HG03457 (cell line): ENCODE data around the gene KIF17.
"Not testable (repeated sequence)": the region's sequence is repeated elsewhere in the genome, so short reads cannot be mapped to it uniquely, and the experiment has no call there.

Source experiments
- ATAC-seq: cut with Tn5 transposase; IDR thresholded peaks from one replicate; pipeline ENCODE4 v1.9.1; 2021; ENCODE audit warnings: moderate number of reproducible peaks; ENCODE audit not compliant: unreplicated experiment

Gene KIF17

DNA sequence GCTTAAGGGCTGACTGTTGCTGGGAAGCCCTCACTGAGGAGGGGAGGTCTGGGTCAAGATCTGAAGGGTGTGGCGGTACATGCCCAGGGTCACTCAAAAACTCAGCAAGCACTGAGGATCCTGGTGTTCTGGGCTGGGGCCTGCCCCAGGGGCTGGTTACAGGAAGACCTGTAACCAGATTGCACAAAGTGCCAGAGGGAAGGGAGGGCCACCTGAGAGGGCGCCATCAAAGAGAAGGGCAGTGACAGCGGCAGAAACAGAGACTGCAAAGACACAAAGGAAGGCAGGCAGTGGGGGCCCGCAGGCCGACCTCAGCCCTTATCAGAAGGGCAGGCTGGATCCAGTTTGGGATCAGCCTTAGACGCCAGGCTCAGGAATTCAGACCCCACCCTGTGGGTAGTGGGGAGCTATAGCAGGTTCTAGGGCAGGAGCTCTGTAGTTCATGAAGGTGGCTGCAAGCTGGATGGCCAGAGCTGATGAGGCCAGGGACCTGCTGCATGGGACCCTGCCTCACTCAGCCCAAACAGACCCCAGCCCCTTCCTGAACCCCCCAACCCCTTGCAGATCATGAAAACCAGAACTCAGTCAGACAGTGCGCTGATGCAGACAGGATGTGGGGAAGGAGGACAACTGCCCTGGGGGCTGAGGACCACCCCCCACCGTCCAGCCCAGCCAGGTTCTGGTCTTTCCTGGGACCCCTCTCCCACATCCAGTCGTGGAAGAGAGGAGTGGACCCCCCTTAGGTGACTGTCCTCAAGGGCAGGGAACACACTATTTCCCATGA lies 10.8 kb upstream of the KIF17 start:
- no peak for ATAC-seq

DNA sequence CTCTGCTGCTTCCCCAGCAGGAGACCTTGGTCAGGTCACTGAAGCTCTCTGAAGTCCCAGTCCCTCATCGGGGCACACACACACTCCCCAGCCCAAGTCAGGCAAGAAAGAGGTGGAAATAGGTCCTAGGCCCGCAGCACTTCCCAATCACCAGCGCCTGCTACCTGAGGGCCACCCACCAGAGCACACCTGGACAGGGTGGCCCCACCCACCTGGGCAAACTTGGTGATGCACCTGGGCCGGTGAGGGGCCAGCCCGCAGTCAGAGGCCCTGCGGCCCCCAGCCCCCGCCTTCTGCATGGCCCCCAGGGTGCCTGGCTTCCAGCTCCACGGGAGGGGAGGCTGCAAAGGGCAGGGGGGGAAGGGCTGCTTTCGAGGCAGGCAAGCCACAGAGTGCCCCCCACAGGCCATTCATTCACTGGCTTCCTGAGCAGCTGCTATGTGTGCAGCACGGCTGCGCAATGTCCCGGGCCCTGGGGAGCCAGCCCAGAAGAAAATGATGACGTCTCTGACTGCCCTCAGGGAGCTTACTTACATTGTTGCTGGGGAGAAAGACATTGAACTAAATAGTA lies 10.0 kb upstream of the KIF17 start:
- no peak for ATAC-seq

DNA sequence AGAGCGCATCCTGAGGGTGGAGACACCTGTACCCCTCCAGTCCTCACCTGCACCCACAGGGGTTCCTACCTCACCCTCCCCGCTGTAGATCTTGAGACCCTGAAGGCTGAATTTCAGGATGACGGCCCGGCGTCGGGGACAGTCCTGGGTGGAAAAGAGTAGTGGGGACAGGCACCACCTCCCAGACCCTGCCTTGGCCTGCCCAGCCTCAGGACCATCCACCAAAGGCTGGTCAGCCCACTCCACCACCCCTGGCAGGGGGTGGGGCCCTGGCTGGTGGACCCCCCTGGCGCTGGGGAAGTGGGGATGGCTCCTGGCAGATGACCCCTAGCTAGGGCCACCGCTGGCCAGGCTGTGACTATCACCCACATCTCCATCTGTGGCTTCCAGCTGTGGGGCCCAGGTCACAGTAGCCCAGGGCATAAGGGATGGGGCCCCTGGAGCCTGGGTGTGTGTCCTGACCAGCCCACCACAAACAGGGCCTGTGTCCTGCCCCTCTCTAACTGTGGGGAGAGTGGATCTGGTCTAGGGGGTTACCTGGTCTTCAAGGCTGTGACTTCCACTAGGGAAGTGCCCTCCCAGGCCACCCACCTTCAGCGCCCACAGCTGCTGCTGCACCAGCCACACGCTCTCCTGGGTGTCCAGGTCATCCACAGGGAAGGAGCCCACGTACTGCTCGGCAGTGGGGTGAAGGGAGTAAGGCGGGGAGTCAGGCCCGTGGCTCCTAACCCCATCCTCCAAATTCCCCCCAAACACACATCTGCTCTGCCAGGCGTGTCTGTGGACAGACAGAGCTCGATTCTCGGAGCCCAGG lies 9.3 kb upstream of the KIF17 start:
- no peak for ATAC-seq

DNA sequence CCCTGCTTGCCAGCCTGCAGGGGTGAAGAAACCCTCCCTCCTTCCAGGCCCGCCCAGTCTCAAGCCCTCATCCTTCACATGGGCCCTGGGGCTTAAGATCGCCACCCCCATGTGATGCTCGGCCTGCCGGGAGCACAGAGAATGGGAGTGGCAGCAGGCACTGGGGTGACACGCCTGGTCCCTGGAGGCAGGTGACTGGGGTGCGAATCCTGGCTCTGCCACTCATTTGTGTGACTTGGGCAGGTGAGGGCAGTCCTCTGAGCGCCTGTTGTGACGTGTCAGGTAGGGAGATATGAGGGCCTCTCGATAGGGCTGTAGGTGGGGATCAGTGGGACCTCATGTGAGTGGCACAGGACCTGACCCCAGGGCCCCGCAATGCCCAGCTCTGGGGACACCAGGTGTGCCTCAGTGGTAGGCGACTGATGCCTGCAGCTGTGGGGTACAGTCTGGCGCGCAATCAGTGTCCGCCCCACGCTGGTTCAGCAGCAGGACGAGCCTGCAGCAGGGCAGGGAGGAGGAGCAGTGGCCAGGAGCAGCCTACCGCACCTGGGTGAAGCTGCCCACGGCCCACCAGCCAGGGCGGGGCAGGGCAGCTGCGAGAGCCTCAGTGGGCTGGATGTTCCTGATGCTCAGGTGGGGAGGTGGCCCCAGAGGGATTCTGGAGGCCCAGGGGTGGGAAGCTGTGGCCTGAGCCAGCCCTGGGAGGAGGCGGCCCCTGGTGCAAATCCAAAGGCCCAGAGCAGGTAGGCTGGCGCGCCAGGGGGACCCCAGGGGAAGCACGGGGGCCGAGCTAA lies 8.5 kb upstream of the KIF17 start:
- ATAC-seq: no peak

DNA sequence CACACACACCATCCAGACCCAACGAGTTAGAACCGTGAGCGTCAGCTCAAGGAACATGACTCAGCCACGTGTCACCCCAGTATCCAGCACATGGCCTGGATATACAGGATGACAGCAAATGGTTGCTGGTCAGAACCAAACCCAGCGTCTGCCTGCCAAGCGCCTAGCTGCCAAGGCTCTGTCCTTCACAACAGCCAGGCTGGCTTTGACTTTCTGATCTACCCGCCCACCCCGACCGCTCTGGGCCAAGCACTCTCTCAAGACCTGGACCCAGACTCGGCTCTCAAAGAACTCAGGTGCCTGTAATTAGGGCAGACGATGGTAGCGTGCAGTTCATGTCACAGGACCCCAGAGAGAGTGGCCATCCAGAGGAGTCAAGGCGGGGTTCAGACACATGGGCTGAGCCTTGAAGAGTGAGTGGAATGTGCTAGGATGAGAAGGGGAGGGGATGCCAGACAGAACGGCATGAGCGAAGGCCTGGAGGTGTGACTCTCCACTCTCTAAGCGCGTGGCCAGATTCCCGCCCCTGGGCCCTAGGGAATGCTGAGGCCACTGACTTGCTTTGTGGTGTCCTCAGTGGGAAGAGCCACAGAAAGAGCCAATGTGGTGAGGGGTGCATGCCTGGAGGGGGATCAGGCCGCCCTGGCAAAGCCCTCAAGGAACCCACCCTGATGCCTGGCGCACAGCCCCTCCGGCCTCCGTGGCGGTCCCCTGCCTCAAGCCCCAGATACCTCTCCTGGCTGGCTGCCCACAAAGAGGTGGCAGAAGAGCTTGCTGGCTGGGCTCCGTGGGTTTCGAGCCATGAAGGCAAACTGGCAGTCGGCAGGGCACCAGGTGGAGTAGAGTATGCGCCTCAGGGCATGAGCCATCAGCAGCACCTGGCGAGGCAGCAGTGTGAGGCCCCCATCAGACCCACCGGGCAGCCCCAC lies 7.6 kb upstream of the KIF17 start:
- no peak for ATAC-seq

DNA sequence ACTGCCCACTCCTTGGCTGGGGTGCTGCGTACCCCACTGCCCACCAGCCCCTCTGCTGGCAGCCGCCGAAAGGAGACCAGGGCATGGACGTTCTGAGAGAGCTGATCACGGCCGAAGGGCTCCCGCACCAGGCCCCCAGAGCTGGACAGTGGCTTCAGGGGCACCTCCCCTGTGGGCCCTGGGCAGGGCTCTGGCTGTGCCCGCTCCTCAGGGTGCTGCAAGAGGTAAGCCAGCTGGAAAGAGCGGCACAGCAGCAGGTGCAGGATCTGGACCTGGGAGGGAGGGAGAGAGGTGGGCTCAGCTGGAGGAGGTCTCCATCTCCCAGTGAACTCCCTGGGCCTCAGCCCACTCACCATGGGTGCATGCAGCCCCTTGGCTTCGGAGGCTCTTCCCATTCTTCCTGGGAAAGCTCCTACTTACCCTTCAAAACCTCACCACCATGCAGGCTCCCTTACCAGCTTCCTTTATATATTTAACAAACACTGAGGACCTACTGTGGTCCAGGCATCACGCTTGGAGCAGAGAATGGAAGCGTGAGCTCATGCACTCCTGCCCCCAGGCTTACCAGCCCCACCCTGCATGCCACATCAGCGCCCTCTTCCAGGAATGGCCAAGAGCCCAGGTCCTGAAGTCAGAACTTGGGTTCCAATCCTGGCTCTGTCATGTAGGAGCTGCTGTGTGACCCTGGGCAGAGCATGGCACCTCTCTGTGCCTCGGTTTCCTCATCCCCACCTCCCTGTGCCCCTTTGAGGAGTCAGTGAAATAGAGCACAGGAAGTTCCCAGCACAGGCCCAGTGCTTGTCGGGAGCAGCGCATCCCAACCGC lies 6.8 kb upstream of the KIF17 start:
- no peak for ATAC-seq

DNA sequence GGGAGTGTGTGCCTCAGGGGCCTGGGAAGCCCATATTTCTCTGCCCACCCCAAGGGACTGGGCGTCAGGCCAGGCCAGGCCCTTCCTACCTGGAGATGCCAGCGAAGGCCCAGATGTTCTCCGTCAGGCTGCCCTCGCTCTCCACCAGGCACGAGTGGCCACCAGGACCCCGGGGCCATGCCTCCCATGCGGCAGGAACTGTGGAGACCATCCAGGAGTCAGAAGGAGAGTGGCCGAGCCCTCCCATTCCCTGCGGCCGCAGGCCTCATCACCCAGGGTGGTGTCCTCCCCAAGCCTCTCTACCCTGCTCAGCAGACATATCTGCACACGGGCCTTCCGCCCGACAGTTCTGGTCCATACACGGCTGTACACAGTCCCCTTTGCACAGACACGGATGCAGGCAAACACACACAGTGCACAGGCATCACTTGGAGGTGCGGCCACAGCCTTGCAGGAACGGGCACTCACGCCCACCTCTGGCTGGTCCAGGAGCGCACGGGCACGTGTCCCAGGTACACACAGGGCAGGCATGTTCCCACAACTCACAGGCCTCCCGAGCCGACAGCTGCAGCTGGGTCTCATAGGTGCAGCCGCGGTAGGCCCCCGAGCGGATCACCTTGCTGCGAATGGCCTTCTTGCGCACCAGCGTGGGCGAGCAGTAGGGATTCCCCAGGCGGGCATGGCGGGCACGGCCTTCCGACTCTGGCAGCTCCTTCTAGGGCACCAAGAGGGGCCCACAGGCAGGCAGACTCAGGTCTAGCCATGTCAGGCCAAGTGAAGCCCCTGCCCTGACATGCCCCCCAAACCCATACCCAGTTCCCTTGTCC lies 5.9 kb upstream of the KIF17 start:
- no peak for ATAC-seq

DNA sequence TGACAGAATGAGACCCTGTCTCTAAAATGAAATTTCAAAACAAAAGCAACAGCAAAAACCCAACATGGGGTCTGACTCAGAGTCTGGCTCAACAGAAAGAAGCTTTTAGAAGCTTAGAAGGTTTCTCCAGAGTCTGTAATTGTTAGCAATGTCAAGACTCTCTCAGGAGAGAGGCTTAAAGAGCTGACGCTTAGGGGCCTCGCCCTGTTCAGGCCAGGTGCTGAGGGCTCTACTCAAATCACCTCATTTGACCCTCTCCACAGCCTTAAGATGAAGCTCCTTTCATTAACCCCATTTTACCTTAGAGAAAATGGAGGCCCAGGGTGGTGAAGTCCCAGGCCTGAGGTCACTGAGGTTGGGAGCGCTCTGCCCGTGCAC lies 5.3 kb upstream of the KIF17 start:
- no peak for ATAC-seq

DNA sequence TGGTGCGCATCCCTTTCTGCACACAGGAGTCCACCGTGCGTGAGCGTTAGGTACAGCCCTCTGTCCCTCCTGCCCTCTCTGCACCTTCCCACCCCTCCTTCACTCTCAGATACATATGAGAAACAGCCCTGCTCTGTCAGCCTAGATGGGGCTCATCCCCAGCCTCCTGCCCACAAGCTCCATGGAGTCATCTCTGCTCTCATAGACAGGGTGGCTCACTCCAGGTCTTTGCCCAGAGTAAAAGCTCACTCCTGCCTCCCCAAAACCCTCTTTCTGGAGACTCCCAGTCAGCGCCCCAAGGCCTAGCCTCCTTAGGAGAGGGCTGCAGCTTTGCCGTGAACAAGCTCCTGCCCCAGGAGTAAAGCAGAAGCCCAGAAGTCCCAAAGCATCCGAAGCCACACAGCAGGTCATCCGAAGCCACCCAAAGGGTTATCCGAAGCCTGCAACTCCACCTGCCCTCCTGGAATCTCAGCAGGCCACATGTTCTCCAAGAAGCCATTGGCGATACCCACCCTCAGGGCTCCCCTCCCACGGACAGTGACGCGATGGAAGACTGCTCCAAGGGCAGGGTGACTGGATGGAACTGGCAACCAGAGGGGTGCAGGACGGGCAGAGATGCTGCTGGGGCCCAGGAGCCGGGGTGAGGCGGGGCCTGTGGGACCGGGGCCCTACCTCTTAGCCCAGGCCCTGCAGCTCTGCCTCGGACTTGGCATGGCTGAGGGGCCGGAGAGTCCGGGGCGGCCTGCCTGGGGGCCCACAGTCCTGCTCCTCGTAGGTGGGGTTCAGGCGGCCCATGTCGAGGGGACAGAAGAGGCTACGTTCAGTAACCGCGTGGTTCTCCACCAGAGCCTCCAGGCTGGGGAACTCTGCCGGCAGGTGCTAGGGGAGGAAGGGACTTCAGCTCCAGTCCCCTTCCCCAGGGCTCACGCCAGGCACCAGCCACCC lies 3.6 kb upstream of the KIF17 start:
- no peak for ATAC-seq

DNA sequence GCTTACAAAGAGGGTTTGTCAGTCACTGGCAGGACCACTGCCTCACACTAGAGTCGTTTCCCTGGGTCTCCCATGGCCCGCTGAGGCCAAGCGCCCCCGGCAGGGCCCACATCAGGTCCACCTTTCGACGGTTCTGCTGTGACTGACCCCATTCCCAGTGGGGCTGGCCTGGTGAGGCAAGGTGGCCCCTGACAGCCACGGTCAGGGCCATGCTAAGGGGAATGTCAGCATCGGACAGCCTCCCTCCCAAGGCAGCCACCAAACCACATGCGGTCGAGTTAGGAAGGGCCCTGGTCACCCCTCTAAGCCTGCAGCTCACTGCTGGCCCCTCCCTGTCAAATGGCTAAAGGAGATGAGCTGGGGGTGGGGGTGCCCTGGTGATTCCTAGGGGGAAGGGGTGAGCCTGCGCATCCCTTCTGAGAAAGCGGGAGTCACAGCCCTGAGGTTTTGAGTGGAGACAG lies 2.9 kb upstream of the KIF17 start:
- no peak for ATAC-seq

DNA sequence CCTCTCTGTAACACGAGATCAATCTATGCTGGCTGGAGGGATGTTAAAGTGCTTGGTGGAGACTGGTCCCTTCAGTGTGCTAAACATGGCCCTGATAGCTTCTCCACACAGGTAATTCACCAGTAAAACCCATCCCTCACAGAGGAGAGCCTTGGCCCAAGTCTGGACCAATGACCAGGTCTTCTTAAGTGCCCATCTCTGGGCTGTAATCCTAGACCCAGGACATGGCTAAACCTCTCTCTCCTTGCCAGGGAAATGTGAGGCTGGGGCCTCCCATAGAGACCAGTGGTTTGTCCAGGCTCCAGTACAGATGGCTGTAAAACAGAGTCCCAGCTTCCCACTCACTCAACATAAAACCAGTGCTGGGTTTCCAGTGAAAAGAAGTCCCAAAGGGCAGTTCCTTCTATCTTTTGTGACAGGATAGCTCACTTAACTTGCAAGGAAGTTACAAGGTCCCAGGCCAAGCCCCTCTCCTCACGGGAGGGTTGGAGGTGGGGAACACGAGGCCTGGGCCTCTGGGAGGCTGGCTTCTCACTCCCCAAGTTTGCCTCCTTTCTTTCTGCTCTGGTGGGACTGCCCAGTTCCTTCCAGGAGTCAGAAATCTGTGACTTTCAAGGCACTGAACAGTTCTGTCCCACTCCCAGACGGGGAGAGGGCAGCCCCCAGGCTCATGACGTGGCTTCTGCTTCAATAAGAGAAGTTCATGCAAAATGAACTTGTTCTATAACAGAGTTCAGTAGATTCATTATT lies 2.2 kb upstream of the KIF17 start:
- ATAC-seq: no peak

DNA sequence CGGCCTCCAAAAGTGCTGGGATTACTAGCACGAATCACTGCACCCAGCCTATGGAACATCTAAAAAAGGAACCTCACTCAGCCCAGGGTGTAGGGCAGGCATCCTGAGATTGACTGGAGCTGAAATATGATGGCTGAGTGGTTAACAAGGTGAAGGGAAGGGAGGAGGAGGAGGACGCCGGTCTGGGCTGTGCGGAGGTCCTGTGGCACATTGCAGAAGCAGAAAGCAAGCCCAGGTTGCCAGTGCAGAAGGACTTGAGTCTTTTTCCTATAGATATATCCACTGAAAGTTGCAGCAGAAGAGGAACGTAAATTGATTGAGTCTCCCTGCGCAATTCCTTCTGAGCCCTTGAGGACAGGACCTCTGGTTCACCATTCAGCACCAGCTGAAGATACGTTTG lies 1.5 kb upstream of the KIF17 start:
- no peak for ATAC-seq

DNA sequence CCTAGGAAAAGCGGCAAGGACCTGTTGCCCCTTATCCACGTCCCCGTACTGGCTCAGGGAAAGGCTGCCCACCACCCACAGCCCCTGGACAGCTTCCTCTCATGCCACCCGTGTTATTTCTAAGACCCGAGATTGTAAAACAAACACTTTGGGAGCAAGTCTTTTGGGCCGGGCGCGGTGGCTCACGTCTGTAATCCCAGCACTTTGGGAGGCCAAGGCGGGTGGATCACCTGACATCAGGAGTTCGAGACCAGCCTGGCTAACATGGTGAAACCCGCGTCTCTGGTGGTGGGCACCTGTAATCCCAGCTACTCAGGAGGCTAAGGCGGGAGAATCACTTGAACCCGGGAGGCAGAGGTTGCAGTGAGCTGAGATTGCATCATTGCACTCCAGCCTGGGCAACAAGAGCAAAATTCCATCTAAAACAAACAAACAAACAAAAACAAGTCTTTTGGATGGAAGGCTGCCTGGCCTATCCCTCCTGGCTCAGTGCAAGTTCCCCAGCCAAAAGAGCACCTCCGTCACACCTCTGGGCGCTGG lies 606 bp upstream of the KIF17 start:
- ATAC-seq: not testable (repeated sequence)

DNA sequence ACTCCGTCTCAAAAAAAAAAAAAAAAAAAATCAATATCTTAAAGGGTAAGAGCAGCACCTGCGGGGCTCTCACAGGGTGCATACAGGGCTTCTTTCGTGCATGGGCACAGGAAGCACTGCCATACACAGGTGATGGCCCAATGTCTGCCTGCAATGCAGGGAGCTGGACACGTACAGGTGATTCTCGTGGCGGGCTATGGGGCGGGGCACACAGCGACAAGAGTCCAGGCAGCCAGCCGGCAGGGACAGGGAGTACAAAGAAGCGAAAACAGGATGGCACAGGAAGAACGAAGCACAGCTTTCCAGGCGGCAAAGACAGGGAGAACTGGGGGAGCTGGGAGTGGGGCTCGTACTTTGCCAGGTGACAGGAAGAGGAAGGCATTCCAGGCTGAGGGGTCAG lies 1.6 kb downstream of the KIF17 start:
- no peak for ATAC-seq

DNA sequence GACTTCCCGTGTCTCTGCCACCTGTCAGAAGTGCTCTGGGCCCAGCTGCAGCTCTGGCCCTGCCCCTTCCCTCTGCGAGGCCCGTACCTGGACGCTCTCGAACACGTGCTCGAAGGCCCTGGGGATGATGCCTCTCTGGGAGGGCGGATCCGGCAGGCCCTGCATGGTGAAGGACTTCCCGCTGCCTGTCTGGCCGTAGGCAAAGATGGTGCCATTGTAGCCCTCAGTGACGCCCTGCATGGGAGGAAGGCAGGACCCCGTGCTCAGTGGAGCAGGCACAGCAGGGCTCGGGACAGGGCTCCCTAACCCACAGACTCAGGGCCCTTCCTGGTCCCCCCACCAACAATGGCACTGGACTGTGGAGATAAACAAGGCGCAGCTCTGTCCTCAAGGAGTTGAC lies 2.4 kb downstream of the KIF17 start:
- no peak for ATAC-seq

DNA sequence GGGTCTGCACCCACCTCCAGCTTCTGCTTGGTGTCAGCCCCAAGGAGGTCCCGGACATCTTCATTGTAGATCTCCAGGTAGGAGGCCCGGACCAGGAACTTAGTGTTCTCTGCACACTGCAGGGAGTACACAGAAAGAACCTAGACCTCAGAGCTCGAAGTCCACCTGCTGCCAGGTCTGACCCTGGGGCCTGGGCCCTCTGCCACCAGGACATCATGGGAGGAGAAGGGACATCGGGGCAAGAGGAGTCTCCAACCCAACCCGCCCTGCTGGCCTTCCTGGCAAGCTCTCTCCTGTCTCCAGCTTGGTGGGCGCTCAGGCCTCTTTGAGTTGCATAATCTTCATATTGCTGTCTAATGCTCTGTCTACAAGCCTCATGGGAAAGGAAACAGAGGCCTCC lies 4.4 kb downstream of the KIF17 start:
- no peak for ATAC-seq
